Hematopoietic multipotent progenitor cell (in vitro differentiated cells): ENCODE data around the gene GLCE. TPM values are rescaled to one million over a fixed set of nuclear protein-coding genes. Genes with fewer than 3 reads are reported as not detected.
"Not testable (repeated sequence)": the region's sequence is repeated elsewhere in the genome, so short reads cannot be mapped to it uniquely, and the experiment has no call there.

Experiments
- DNase-seq, 3 donors: peaks; one replicate each; pipeline ENCODE4 v3.0.0-alpha.2; 2011 to 2015; ENCODE audit warnings: low read depth in 2 of 3, low spot score in 2 of 3
- total RNA-seq: library from RNA; depleted of rRNA; stranded (reverse); fragments of >200 nt; gene quantifications from one replicate; pipeline ENCODE4 v1.2.3, GENCODE V29; 2012

GLCE gene
- total RNA-seq, 1 donor: 7.3 TPM

DNA sequence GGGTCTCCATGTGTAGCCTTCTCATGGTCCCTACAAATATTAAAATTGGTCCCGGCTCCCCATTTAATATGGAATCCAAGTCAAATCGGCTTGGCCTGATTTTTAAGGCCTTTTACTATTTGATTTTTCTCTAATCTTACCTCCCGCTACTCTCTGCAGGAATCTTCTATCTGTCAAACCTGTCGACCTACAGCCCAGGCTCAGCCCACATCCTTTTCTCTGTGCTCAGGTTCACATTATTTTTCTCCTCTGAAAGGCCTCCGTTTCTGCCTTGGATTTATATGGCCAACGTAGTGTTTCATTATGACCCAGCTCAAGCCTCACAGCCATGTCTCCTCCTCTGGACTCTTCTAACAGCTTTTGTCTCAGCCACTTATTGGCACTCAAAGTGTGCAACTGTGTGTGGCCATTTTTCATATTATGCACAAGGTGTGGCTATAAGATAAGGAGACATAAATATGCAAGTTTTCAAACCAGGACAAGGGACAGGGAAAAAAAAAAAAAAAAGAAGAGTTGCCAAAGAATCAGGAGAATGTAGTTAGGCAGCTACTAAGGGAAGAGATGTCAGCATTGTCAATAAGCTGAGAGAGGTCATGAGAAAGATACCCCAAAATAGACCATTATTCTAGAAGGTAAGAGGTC lies 2.1 kb upstream of the GLCE start:
- no peak for DNase-seq

DNA sequence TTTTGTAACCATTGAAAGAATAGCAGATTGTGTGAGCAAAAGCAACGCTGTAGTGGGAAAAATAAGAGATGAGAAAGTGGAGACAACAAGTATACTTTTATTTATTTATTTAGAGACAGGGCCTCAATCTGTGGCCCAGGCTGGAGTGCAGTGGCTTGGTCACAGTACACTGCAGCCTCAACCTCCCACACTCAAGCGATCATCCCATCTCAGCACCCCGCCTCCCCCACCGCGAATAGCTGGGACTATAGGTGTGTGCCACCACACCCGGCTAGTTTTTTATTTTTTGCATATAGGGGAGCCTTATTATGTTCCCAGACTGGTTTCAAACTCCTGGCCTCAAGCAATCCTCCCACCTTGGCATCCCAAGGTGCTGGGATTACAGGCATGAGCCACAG lies 1.6 kb upstream of the GLCE start:
- no peak for DNase-seq

- DNase-seq: no peak
Observed at GRCh38 chr15:69159805-69160140, 662 bp upstream of the GLCE start.

DNA sequence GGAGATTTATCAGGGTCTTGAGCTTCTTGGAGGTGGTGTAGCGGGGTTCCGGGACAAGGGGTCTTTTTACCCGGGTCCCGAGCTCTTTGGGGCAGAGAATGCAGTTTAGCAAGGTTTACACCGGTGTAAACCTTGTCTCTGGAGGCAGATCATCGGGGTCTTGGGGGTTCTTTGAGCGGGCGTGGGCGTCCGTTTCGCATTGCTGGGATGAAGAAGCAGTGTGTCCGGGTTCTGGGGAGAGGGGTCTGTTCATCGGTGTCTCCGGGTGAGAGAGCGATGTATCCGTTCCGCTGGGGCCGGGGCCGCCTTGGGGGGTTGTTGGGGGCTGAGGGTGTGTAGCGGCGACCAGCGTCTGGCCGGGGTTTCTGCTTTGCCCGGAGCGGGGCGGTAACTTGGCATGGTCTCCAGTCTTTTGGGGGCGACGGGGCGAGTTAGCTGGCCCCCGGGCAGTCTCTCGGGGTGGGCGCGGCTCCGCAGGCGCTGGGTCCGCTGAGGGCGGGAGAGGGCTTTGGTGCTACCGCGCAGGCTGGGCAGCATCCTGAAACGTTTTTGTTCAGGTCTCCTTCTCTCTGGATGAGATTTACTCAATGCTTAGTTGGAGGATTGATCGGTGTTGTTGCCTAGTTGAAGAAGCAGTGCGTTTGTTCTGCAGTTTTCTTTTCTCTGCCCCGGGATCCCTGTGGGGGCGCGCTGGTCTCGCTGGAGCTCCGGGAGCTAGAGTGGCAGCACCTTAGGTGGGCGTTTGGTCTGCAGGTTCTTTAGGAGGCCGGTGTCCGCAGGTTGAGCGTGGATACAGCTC lies 843 bp downstream of the GLCE start:
- peak; percentile 10 to 27 (median 18) for DNase-seq

- DNase-seq: no peak
Observed at GRCh38 chr15:69161878-69162213, 1.4 kb downstream of the GLCE start.

DNA sequence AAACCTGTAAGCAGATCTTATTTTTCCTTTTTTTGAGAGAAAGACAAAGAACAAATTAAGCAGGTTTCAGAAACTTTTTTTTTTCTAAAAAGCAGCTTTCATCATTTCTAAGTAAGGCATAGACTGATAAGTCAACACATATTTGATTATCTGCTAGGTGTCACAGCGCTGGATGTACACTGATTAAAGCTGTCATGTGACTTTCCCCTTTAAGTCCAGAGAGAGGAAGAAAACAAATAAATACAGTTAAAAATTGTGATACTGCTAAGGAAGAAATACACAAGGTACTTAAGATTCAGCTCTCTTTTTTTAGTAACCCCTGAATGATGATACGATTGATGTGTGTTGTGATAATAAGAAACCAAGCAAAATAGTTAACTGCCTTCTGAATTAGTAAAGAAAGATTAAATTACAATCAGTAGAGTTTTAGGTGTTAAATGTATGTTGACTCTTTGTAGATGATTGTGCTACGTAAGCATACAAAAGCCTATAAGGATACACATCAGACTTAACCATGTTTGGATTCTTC lies 2.8 kb downstream of the GLCE start:
- DNase-seq: no peak

GRCh38 chr15:69164807-69165636 lies 4.6 kb downstream of the GLCE start:
- no peak for DNase-seq

GRCh38 chr15:69165637-69166025 lies 5.2 kb downstream of the GLCE start:
- DNase-seq: no peak

DNA sequence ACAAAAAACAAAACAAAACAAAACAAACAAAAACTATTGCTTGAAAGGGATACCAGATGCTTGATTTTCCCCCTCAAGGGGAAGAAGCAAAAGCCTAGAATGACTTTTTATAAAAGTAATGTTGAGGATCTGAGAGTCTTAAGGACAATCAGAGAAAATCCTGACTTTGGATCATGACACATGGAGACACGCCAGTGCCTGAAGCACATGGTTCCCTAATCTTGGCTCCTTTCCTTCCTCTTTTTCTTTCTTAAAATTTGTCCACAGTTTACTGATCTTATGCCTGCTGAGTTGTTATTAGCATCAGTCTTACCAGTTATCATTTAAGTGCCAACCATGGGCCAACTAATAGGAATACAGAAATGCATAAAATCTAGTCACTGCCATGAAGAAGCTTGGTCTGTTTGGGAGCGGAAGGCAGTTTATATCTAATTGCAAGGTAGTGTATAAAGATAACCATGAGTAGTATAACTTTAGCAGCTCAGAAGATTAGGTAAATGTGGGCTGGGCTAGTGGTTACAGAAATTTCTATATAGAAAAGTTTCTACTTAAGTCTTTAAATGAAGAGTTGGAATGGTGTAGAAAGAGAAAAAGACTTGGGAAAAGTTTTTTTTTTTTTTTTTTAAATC lies 6.9 kb downstream of the GLCE start:
- no peak for DNase-seq

- not testable (repeated sequence) for DNase-seq
Observed at GRCh38 chr15:69168361-69168760, 7.9 kb downstream of the GLCE start.

- DNase-seq: not testable (repeated sequence)
Observed at GRCh38 chr15:69169540-69169939, 9.1 kb downstream of the GLCE start.

GRCh38 chr15:69170597-69170996 lies 10.2 kb downstream of the GLCE start:
- no peak for DNase-seq

DNA sequence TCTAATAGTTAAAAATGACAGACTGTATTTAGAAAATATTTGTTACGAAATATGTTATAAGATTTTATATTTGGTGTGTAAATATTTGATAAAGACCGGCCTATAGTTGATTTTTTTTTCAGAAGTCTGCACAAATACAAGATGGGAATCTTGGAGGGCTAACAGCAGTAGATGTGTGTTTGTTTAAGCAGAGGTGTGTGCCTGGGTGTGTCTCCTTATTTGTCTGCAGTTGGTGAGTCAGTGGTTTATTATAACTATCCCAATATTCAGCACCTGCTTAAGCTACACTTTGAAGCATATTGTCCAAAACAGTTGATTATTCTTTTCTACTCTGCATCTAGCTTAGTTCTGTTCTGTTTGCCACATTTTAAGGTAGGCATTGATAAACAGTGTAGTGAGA lies 12.4 kb downstream of the GLCE start:
- DNase-seq: no peak

DNA sequence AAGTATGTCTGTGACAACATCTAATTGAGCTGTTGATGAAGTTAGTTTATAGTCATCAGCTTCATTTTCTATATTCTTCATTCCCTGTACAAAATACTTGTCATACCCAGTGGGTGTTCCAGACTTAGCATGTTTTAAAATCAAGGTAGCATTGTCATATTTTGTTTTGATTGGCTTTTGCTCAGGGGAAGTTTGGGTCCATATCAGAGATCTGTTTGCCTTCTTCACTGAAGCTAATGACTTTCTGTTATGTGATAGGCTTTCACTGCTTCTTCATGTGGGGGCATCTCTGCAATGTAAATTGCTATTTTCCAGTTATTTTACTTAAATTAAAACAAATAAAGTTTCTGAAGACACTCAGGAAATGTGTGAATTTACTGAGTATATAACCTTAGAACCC lies 15.1 kb downstream of the GLCE start:
- no peak for DNase-seq

DNA sequence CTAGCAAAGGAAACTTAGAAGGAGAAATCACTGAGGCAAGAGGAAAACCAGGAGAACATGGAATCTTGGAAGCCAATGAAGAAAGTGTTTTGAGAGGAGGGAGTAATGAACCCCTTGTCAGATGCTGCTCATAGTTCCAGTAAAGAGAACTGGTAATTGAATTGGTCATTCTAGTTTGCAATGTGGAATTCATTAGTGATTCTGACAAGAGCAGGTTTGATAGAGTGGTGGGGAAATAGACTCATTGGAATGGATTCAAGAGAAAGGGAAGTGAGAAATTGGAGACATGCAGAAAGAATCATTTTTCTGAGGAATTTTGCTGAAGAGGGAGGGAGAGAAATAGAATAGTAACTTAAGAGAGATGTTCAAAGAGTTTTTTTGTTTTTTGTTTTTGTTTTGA lies 21.0 kb downstream of the GLCE start:
- DNase-seq: no peak

DNA sequence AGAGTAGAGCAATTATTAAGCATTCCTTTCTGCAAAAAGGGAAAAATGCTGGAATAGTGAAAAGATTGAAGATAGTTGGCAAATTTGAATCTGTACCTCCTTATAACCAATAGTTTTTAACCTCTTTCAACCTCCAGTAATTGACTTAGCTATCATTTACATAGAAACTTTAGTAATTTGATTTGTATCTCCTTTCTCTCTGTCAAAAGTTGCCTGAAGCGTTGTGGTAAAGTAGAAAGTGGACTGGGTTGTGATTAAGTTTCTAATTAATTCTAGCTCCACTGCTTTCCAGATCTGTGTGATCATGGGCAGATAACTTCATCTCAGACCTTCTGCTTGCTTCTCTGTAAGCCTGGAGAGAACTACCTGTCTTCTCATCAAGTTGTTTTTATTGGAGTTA lies 24.8 kb downstream of the GLCE start:
- no peak for DNase-seq

GRCh38 chr15:69185706-69186105 lies 25.3 kb downstream of the GLCE start:
- DNase-seq: no peak

GRCh38 chr15:69189157-69189556 lies 28.7 kb downstream of the GLCE start:
- DNase-seq: no peak

DNA sequence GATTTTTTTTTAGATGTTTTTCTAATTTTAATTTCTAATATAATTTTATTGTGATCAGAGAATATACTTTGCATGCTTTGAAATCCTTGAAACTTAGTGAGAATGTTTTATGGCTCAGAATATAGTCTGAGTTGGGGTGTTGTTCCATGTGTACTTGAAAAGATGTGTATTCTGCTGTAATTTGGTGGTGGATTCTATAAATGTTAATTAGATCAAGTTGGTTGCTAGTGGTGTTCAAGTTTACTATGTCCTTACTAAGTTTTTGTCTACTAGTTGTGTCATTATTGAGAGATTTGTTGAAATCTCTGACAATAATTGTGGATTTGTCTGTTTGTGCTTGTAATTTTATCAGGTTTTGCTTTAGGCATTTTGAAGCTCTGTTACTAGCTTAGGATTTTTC lies 29.7 kb downstream of the GLCE start:
- no peak for DNase-seq

DNA sequence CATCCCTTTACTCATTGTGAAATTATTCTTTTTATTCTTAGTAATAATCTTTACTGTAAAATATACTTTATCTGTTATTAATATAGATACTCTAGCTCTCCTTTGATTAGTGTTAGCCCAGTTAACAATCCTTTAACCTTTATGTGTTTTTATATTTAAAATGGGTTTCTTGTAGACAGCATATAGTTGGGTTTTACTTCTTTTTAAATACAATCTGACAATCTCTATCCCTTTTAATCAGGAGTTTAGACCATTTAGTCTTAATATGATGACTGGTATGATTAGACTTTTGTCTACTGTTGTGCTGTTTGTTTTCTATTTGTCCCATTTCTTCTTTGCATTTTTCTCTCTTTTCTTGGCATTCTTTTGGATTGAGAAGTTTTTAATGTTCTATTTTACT lies 30.1 kb downstream of the GLCE start:
- DNase-seq: no peak
